ENCODE data around the gene POLH.
A peak's percentile ranks its signal among the peaks of the same experiment; 100 is the strongest.
"Not testable (repeated sequence)": the region's sequence is repeated elsewhere in the genome, so short reads cannot be mapped to it uniquely, and the experiment has no call there.

Gene POLH

DNA sequence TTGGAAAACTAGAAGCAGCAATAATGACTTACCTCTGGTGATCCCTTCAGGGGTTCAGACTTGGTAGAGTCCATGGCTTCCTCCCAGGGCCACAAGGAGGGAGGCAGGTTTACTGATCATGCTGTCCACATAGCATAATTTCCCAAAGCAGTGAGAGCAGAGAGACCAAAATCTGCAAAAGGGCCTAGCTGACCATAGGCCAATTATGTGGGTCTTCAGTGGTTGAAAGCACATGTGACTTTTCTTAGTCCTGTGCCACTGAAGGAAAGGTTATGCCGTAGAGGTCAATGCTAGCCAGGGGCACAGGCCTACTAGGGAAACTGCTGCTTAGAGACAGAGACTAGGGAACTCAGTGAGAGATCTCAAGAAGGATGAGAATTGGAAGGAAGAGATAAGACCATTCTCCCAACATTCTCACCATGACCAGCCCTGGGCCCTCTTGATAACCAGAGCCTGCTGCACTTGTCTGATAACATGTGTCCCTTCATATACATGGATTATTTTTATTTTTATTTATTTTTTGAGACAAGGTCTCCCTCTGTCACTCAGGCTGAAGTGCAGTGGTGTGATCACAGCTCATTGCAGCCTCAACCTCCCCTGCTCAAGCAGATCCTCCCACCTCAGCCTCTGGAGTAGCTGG is 55.1 kb downstream of the POLH start:
- DNase-seq (ENCODE audit: low read depth in 3 of 3) = no peak

GRCh38 chr6:43633002-43633401 is 57.0 kb downstream of the POLH start:
- DNase-seq (ENCODE audit: low read depth in 3 of 3) = not testable (repeated sequence)

DNA sequence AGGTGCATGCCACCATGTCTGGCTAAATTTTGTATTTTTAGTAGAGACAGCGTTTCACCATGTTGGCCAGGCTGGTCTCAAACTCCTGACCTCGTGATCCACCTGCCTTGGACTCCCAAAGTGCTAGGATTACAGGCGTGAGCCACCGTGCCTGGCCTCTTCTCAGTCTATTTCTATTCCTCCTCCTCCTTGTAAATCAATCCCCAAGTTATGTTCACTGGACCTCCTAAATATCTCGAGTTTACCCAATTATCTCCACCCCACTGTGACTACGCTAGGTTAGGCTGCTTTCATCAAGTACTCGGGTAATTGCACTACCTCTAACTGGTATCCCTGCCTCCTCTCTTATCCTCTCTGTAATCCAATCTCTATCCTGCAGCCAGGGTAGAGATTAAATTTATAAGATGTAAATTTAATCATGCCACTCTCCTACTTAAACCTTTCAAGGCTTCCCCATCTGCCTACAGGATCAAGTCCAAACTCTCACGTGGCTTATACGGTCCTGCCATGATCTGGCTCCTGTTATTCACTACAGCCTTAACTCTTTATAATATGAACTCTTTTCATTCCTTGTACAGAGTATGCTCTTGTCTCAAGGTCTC is 58.8 kb downstream of the POLH start:
- no peak for DNase-seq (ENCODE audit: low read depth in 3 of 3)

- DNase-seq (ENCODE audit: low read depth in 3 of 3) = peak; percentile 79 to 88 (median 80)
Measured at GRCh38 chr6:43635387-43636307, 59.7 kb downstream of the POLH start, which contains the start of gene MAD2L1BP. TSS of gene MAD2L1BP (plus strand) at chr6:43635840. CDS start at chr6:43635876, 36 bp downstream.

DNA sequence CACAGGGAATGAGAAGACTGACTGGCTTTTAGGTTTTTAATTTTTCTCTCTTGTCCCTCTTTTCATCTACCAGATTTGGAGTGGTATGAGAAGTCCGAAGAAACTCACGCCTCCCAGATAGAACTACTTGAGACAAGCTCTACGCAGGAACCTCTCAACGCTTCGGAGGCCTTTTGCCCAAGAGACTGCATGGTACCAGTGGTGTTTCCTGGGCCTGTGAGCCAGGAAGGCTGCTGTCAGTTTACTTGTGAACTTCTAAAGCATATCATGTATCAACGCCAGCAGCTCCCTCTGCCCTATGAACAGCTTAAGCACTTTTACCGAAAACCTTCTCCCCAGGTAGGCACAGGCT is 60.3 kb downstream of the POLH start:
- no peak for DNase-seq (ENCODE audit: low read depth in 3 of 3)

- DNase-seq (ENCODE audit: low read depth in 3 of 3) = no peak
Measured at GRCh38 chr6:43639984-43640800, 64.2 kb downstream of the POLH start.

- DNase-seq (ENCODE audit: low read depth in 3 of 3) = peak in 2 of 3 experiments; percentile 24 to 73
Measured at GRCh38 chr6:43644940-43645612, 69.1 kb downstream of the POLH start, which contains the start of gene RSPH9. TSS of gene RSPH9 (plus strand) at chr6:43645036. CDS start at chr6:43645099, 63 bp downstream.

- DNase-seq (ENCODE audit: low read depth in 3 of 3) = no peak
Measured at GRCh38 chr6:43645613-43645964, 69.6 kb downstream of the POLH start.

DNA sequence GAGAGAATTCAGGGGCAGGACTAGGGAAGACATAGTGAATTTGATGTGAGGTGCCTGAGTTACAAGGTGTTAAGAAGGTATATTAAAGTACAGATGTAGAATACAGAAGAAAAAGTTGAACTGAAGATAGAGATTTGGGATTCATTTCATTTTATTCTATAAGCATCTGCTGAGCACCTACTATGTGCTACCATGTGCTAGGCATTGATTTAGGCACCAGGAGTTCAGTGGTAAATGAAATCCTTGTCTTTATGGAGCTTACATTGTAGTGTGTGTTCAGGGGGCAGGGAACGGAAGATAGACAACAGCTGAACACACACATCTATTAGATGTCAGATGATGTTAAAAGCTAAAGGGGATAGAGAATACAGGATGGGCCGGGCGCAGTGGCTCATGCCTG is 71.6 kb downstream of the POLH start:
- DNase-seq (ENCODE audit: low read depth in 3 of 3) = no peak

GRCh38 chr6:43648248-43648647 is 72.3 kb downstream of the POLH start:
- DNase-seq (ENCODE audit: low read depth in 3 of 3) = no peak

GRCh38 chr6:43652822-43653221 is 76.8 kb downstream of the POLH start:
- not testable (repeated sequence) for DNase-seq (ENCODE audit: low read depth in 3 of 3)

DNA sequence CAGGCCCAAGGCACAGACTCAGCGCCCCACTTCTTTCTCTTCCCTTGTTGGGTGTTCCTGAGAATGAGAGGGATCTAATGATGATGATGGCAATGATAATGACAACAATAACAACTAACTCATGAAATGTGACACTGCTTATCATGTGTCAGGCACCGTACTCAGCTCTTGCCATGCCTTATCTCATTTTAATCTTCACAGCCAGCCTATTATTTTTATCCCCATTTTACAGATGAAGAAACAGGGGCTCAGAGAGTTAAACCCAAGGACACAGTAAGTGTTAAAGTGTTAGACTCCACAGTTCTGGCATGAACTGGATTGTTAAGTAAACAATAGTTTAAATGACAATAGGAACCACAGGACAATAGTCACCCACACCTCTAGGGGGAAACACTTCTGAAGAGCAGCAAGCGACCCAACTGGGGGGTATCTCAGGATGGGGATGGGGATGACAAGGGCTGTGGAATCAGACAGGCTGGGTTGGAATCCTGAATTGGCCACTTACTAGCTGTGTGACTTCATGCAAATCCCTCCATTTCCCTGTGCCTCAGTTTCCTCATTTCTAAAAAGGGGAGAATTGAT is 81.3 kb downstream of the POLH start:
- no peak for DNase-seq (ENCODE audit: low read depth in 3 of 3)

DNA sequence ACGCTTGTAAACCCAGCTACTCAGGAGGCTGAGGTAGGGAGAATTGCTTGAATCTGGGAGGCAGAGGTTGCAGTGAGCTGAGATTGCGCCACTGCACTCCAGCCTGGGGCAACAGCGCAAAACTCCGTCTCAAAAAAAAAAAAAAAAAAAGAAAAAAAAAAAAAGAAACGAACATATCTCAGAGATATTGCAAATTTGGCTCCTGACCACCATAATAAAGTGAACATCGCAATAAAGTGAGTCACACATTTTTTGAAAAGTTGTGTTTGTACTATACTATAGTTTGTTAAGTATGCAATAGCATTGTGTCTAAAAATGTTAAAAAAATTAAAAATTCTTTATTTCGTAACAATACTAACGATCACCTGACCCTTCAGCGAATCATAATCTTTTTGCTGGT is 82.2 kb downstream of the POLH start:
- DNase-seq (ENCODE audit: low read depth in 3 of 3) = no peak

DNA sequence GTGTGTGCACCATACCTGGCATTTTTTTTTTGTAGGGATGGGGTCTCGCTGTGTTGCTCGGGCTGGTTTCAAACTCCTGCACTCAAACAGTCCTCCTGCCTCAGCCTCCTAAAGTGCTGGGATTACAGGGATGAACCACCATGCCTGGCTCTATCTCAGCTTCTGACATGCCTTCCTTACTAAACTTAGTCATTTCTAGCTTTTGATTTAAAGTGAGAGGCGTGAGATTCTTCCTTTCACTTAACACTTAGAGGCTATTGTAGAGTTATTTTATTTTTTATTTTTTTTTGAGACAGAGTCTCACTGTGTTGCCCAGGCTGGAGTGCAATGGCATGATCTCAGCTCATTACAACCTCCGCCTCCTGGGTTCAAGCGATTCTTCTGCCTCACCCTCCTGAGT is 87.0 kb downstream of the POLH start:
- not testable (repeated sequence) for DNase-seq (ENCODE audit: low read depth in 3 of 3)
